ENCODE results near the gene RFX2.
A peak's percentile ranks its signal among the peaks of the same experiment; 100 is the strongest.
"Not testable (repeated sequence)": the region's sequence is repeated elsewhere in the genome, so short reads cannot be mapped to it uniquely, and the experiment has no call there.

The RFX2 gene

DNA sequence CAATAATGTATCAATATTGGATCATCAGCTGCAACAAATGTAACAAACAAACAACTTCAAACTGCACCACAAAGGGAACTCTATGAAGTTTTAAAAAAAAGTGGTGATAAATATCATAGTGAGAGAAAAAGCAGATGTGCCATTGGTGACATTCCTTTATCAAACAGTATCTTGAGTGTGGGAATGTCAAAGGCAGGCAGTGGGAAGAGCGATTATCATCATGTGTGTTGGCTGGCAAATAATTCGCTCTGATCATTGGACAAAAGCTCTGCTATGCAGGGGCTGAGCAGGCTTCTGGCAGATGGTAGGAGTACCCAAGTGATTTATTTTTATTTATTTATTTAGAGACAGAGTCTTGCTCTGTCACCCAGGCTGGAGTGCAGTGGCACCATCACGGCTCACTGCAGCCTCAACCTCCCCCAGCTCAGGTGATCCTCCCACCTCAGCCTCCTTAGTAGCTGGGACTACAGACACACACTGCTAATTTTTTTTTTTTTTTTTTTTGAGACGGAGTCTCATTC lies 76.5 kb downstream of the RFX2 start:
- DNase-seq: no peak

DNA sequence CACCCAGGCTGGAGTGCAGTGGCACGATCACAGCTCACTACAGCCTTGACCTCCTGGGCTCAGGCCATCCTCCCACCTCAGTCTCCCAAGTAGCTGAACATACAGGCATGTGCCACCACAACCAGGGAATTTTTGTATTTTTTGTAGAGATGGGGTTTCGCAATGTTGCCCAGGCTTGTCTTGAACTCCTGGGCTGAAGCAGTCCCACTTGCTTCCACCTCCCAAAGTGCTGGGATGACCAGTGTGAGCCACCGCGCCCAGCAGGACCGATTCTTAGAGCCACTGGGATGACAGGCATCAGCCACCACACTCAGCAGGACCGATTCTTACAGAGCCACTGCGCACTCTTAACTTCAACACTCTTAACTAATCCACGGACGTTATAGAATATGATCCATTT lies 77.5 kb downstream of the RFX2 start:
- no peak for DNase-seq

DNA sequence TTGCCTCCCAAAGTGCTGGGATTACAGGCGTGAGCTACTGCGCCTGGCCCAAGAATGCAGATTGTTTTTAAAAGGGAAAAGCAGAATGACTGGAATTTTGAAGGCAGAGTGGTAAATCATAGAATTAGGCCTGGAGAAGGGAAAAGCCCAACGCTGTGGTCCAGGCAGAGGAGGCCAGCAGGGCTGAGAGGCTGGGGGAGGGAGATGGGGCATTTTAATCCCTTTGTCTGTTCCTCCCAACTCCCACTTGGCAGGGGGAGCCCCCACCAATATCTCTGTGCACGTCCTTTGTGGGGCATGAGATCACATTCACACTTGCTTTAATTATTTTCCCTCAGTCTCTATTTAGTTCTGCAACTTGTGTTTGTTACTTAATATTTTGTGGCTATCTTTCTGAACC lies 77.9 kb downstream of the RFX2 start:
- DNase-seq: no peak

DNA sequence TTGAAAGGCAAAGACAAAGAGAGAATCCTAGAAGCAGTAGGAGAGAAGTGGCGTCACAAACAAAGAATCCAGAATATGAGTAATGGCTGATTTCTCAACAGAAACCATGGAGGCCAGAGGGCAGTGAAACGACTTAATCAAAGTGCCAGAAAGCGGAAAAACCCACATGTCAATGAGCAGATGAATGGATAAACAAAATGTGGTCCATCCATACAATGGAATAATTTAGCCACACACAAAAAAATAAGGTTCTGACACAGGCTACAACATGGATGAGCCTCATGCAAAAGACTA lies 80.1 kb downstream of the RFX2 start:
- DNase-seq: peak; percentile 57

DNA sequence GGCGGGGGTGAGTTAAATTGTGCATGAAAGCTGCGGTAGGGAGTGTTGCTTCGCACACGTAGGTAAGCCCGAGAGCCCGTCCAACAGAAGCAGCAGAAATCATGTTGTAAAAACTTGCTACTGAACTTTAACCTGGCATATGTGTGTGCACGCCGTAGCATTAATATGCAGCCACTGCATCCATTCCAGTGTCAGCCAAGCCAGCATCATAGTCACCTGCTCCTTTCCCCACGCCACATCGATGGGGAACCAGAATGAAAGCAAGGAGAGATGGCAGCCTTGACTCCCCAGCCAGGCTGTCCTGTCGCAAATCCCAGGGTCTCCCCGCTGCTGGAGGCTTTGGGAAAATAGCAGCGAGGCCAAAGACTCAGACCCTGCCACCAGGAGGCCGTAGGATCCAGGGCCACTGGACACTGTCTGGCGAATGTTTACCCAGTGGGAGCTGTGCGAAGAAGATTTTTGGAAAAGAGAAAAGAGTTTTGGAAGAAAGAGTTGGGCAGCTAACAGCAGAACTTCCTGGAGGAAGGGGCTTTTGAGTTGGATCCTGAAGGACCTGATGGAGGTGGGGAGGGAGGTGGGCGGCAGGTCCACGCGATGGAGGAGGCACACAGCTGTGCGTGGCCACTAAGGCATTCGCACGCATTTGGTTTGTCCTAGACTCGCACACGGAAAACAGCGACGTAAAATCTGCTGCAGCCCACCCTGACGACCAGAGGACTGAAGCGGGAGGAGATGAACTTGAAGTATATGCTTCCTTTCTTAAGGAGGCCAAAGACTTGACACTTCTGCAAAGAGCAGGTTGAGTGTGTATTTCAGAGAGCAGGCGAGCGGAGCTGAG lies 83.7 kb downstream of the RFX2 start:
- no peak for DNase-seq

DNA sequence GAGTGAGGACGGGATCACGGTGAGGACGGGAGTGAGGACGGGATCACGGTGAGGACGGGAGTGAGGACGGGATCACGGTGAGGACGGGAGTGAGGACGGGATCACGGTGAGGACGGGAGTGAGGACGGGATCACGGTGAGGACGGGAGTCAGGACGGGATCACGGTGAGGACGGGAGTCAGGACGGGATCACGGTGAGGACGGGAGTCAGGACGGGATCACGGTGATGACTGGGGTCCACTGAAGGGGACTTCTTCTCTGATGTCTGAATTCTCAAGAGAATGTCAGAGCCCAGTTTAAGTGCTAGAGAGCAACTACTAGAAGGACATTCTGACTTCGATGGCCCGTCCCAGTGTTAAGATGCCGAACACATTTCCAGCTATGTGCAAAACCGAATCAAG lies 85.5 kb downstream of the RFX2 start:
- not testable (repeated sequence) for DNase-seq

DNA sequence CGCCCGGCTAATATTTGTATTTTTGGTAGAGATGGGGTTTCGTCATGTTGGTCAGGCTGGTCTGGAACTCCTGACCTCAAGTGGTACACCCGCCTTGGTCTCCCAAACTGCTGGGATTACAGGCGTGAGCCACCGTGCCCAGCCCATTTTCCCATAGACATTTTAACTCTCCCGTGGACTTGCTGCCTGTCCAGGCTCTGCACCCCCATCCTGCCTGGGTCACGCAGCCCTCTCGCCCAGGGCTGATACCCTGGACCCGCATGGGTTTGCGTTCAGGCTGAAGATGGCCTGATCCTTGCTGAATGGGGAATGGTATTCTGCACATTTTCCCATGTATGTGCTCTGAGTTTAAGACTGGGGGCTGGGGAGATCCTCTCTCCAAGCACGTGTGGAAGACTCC lies 86.4 kb downstream of the RFX2 start:
- no peak for DNase-seq

DNA sequence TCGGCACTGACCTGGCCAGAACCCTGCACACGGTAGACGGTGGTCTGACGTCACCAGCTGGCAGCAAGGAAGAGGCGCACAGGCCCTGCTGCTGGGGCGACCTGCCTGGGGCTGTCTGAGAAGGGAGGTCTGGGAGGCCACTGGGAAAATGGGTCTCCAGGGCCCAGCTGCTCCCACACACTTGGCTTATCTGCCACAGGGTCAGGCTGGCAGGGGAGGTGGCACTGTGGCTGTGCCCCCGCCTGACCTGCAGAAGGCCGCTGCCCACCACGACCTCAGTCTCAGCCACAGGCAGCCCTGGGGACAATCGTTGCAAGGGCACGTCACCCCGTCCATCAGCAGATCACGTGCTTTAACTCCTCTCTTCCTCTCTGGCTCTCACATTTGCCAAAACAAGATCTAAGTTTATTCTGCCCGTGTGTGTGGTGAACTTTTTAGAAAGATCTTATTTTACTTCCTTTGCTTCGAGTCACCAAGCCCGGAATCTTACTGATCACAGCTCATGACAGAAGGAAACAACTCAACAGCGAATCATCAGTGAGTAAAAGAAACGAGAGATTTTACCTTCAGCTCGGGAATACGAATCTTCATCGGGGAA lies 87.1 kb downstream of the RFX2 start:
- peak; percentile 65 for DNase-seq

DNA sequence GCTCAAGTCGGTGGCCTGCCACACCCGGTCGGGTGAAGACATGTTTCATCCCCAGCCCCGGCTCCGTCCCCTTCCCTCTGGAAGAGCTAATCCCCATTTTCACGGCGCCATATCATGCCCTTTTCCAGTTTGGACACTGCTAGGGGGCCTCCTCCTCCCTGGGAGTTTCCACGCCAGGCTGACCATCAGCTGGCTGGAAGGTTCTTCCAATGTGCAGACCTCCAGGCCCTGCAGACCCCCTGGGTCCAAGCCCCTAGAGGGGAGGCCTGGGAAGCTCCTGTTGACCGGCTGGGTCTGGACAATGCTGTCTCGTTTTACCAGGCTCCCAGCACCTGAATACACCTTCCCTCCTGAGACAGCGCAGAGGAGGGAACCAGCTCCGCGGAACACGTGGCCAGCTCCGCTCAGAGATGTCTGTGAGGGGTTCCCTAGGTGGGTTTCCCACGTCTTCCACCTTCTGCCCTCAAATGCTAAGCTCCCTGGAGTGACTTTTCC lies 87.7 kb downstream of the RFX2 start:
- DNase-seq: no peak

DNA sequence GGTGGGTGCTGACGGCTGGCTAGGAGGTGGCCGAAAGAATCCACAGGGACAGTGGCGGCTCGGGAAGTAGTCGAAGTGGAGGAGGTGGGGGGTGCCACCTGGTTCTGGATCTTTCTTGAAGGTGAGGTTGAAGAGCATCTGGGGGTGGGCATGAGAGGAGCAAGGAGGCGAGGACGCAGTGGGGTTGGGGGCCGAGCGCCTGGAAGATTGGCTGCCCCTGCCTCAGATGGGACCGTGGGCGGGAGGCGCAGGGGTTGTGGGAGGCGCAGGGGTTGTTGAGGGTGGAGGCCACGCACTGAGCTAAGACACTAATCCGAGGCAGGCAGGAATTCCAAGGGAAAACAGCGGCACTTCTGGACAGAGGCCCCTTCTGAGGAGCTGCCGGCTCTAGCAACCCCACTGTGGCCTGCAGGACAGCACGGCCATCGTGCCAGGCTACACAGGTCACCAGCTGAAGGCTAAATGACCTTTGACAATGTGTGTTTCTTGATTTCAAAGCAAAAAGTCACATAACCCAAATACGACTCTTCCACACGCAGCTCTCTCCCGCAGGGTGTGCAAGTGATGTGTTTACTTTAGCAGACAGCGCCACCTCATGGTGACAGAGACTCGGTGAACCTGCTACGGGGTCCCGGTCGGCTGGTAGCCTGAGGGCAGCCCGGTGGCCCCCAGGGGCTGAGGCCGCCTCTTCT lies 88.3 kb downstream of the RFX2 start:
- DNase-seq: peak; percentile 77

DNA sequence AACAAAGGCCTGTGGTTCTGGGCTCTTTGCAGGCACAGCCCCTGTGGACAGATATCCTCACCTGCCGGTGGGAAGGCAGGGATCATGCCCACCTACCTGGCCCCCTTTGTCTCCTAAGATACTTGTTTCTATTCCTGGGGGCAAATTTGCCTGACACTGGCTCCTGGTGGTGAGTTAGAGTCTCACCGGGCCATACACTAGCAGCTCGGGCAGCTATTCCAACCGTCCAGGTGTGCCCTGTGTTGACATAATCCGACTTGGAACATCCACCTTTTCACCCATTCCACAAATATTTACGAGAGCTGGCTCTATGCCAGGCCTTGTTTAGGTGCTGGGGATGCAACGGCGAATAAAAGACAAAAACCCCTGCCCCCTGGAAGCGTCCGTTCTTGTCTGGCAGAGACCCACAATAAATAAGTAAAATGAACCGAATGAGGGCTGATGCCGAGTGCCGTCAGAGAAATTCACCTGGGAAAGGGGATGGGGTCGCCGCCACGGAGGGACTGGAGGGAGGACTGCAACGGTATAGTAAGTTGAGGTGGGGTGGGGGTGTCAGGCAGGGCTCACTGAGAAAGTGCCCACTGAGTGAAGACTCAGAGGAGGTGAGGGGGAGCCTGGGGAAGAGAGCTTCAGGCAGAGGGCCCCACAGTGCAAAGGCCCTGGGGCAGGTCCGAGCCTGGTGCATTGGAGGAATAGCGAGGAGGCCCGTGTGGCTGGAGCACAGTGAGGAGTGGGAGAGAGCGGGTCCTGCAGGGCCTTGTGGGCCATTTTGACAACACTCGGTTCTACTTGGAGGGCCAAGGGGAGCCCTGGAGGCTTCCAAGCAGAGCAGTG lies 89.1 kb downstream of the RFX2 start:
- DNase-seq: no peak

DNA sequence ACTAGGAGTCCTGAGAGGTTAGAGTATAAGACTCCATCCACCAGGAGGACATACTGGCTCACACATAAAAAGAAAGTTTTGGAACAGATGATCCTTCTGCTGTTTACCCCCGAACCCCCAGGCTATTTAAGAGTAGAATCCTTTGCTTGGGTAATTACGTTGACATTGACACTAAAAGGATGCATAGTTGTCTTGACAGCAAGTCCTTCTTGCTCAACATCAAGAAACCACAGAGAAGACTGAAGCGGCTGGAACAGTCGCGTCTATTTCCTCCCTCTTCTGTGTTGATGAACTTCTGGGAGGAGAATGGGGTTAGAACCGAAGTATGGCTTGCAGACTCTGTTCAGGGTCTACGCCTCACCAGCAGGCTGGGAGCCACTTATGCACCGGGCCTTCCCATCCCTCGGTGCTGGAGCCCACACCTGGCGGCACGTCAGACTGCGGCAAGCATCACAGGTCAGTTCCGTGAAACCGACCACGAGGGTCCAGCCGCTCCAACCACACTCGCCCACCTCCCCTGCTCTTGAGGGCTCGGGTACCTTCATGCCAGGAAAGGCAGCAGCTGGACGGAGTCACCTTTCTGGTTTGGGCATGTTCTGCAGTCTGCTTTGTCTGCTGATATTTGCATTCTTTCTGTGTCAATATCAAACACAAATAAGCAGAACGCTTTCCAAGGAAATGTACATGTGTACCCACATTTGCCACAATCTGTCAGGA lies 90.0 kb downstream of the RFX2 start:
- no peak for DNase-seq

DNA sequence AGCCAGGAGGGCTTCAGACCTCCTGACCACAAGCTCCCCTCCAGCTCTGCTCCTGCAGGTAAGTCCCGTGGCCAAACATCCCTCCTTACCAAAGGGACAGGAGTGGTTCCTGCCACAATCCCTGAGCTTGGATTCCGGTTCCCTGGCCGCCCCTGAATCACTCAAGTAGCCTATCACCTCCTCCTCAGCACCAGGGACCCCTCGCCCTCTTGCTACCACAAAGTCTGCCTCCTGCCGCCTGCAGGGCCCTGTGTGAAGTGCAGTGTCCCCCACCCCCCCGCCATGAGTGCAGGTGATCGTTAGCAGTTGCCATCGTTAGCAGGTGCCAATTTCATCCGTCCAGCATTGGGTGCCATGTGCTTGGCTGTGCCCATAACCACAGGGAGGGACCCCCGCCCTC lies 91.5 kb downstream of the RFX2 start:
- DNase-seq: no peak

DNA sequence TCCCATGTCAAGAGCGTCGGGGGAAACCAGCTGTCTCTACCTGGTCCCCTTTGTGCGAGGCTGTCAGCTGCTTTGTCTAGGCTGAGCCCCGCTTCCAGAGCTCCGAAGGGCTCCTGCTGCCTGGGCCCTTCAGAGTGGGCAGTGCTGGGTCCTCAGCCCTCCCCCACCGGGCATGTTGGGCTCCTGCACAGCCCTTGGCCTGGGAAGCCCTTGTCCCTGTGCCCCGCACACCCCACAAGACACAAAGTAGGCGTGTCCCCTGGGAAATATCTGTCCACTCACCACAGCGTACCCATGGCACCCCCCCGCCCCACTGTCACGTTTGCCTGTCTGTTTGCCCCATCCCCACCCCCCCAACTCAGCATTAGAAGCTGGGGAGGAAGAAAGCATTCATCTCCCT lies 92.7 kb downstream of the RFX2 start:
- DNase-seq: no peak

DNA sequence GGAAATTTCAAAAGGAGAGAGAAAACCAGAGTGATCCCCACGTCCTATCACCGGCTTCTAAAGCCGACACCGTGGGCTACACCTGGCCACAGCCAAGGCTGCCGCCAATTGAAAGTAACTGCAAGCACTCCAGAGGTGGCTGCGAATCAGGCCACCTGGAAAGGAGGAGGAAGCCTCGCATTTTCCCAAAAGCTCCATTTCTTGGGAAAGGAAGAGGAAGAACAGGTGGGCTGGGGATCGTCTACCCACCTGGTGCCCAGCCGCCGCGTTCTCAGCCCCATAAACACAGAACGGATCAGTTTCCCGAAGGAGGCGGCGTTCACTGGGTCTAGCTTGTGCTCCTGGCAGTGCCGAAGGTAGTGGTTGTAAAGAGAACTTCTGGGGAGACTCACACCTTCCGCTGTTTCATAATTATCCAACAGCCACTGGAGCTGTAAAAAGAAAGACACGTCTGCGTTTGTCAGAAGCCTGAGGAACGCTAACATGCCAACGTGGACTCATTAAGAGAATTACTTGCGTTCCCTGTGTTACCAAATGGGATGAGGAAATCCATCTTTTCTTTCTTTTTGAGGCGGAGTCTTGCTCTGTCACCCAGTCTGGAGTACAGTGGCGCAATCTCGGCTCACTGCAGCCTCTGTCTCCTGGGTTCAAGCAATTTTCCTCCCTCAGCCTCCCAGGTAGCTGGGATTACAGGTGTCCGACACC lies 94.3 kb downstream of the RFX2 start:
- no peak for DNase-seq

DNA sequence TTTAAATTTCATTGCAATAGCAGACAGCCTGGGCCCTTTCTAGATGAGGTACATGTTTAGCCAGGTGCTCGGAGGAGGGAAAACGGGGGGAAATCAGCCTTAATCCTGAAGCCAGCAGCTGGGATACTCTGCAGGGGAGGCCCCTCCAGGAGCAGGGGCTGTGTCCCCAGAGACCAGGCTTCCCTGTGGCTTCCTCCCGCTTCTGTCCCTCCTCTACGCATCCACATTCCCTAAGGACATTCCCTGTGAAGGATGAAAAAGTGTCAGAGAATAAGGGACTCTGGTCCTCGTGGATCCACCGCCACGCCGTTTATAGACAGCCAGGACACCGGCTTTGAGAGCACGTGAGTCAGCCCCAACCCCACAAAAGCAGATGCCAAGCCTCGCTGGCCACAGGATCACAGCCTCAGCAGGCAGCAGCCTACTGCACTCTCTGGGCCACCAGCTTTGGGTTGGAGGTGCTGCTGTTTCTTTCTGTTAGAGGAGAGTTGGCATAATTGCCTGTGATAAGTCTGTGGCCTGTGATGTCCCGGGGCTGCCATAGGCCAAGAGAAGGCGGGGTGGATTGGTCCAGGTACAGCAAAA lies 95.7 kb downstream of the RFX2 start:
- DNase-seq: no peak

DNA sequence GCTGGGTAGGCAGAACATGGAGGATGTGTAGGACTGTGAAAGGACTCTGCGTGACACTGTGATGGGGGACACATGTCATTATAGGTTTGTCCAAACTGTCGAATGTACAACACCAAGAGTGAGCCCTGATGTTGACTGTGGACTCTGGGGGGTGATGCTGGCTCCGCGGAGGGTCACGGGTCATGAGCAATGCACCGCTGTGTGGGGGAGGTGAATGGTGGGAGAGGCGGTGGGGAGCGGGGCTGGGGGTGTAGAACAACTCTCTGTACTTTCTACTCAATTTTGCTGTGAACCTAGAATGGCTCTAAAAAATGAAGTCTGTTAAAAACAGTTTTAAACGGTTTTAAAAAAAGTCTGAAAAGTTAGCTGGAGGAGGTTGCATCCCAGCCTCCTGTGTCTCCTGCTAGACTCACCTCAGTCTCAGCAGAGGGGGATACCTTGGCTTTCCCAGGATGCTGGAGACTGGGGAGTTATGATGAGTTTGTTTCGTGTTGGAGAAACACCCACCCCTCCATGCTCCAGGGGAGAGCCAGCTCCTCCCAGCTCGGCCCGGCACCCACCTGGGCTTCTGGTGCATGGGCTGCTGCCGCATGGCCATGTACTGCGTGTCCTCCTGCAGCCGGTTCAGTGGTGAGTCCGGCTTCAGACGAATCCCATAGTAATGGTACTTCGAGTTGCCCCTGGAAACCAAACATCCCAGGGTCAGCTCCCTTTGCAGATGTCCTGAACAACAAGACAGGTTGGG lies 97.7 kb downstream of the RFX2 start:
- no peak for DNase-seq

DNA sequence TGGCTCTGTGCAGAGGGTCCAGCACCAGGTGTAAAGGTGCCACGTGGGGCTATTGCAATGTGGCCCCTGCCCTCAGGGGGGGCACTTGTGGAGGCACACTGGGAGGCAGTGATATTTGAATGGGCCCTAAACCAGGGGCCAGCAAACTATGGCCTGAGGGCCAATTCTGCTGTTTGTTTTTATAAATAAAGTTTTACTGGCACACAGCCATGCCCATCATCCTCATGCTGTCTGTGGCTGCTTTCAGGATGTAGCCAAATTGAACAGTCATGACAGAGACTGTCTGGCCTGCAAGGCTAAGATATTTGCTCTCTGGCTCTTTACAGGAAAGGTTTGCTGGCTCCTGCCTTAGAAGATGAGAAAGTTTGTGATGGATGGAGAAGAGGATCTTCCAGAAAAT lies 98.5 kb downstream of the RFX2 start:
- no peak for DNase-seq

DNA sequence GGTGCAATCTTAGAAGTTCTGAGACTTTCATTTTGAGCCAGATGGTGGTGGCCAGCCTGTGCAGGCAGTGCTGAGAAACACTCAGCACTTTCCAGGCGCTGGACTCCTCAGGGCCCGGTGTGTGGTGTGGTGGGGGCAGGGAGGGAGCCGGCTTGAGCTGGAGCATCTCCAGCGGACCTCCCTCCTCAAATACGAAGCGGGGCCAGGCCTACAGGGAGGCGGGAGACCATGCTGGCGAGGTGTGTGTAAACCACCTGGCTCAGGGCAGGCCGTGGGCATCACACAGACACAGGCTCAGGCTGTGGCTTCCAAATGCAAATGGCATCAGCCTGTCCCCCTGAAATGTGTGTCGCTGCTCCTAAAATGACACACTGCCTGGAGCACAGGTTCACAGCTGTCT lies 99.1 kb downstream of the RFX2 start:
- no peak for DNase-seq

DNA sequence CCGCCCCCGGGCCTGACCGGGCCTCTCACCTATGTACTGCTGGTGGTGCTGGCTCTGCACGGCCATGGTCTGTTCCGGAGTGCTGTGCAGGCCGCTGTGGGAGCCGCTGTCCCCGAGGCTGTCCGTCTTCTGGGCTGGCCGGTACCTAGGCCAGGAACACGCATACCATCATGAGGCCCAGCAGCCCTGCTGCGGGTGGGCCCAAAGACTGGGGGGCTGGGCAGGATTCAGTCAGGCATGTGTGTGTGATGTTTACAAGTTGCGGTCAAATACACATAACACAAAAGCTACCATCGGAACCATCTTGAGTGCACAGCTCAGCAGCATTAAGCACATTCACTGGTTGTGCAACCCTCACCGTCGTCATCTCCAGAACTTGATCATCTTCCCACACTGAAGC lies 100.2 kb downstream of the RFX2 start:
- no peak for DNase-seq

DNA sequence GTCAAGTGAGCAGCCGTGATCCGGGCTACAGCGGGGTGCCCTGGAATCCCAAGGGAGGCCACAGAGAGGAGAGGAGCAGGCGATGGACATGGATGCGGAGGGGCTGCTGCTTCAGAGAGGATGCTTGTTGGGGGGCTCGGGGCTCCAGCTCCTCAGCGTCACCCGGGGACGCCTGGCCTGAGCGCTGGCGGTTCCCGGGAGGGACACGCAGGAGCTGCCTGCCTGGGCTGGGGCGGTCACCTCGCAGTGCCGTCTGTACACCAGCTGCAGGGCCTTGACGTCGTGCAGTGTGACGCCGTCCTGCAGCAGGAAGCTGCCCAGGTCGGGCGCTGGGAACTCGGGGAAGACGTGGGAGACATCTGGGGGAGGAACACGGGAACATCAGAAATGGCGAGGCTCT lies 102.4 kb downstream of the RFX2 start:
- no peak for DNase-seq
